Dermis microvascular lymphatic vessel endothelial cell (primary cell): ENCODE measurements around the gene MPL. TPM values are rescaled to one million over a fixed set of nuclear protein-coding genes. Genes with fewer than 3 reads are reported as not detected.

Source experiments
- DNase-seq, 2 donors: peaks; one replicate each; pipeline versions ENCODE4 v3.0.0 to v3.0.0-alpha.2; 2010; ENCODE audit warnings: low read depth in 2 of 2
- total RNA-seq: library from RNA; depleted of rRNA; stranded (reverse); fragments of >200 nt; gene quantifications from 2 replicates; pipeline ENCODE4 v1.2.1, GENCODE V29; 2014

The MPL gene
- total RNA-seq: 0.13 TPM in 2 replicates

- DNase-seq: no peak
These were observed at the start of gene MPL for GRCh38 chr1:43337588-43337987. MPL (plus strand) TSS chr1:43337818; CDS start chr1:43337849, 31 bp downstream.

- no peak for DNase-seq
These were observed 49.4 kb upstream of the MPL start for GRCh38 chr1:43288058-43288784.

GRCh38 chr1:43288785-43289706 is 48.6 kb upstream of the MPL start:
- no peak for DNase-seq

GRCh38 chr1:43292216-43292615 is 45.4 kb upstream of the MPL start:
- DNase-seq: no peak

- DNase-seq: no peak
These were observed 44.9 kb upstream of the MPL start for GRCh38 chr1:43292679-43293078.

- DNase-seq: no peak
These were observed 44.4 kb upstream of the MPL start for GRCh38 chr1:43293176-43293575.

GRCh38 chr1:43293896-43294760 is 43.5 kb upstream of the MPL start:
- DNase-seq: peak; percentile 26 to 90

- DNase-seq: peak; percentile 84 to 93
These were observed 42.9 kb upstream of the MPL start for GRCh38 chr1:43294761-43295160.

GRCh38 chr1:43296207-43296606 is 41.4 kb upstream of the MPL start:
- no peak for DNase-seq

GRCh38 chr1:43298055-43298454 is 39.6 kb upstream of the MPL start:
- DNase-seq: no peak

GRCh38 chr1:43299101-43299500 is 38.5 kb upstream of the MPL start:
- peak; percentile 45 to 50 for DNase-seq

- DNase-seq: peak; percentile 85 to 90
These were observed 37.1 kb upstream of the MPL start, which contains the start of gene TIE1 for GRCh38 chr1:43300378-43301094. TIE1 (plus strand) TSS chr1:43300982; CDS start chr1:43301072, 90 bp downstream.

- DNase-seq: peak in 1 of 2 donors; percentile 32
These were observed 35.4 kb upstream of the MPL start for GRCh38 chr1:43302201-43302600.

- DNase-seq: peak in 1 of 2 donors; percentile 47
These were observed 34.7 kb upstream of the MPL start for GRCh38 chr1:43302721-43303470.

- DNase-seq: no peak
These were observed 33.9 kb upstream of the MPL start for GRCh38 chr1:43303471-43304313.

GRCh38 chr1:43304314-43304681 is 33.3 kb upstream of the MPL start:
- DNase-seq: peak in 1 of 2 donors; percentile 39

- DNase-seq: no peak
These were observed 32.8 kb upstream of the MPL start for GRCh38 chr1:43304771-43305300.

GRCh38 chr1:43305461-43305860 is 32.2 kb upstream of the MPL start:
- no peak for DNase-seq
